Hematopoietic multipotent progenitor cell treated with erythropoietin and hydrocortisone succinate and interleukin-3 and kit ligand, for 17 days (in vitro differentiated cells): Measurements from ENCODE around the gene FAM229A.

Experiments used
- DNase-seq: peaks from one replicate; pipeline ENCODE4 v3.0.0-alpha.2; 2015; ENCODE audit warnings: low spot score

The FAM229A gene

DNA sequence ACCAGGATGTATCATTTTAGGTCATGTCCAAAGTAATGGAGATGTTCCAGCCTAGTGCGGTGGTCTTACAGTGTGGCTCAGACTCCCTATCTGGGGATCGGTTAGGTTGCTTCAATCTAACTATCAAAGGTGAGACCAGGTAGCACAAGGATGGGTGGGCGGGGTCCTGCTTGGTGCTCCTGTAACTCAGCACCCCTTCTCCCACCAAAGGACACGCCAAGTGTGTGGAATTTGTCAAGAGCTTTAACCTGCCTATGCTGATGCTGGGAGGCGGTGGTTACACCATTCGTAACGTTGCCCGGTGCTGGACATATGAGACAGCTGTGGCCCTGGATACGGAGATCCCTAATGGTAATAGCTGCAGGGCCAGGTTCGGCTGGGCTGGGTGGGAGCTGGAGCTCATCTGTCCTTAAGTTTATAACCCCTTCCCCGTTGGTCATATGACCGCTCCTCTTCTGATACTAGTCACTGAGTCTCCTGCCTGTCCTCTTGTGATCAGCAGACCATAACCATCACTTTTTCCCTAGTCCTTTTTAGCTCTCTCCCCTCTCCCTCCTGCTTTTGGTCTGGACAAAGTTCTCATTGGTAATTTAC is 31.6 kb downstream of the FAM229A start:
- DNase-seq, result no peak

- no peak for DNase-seq
Measured at GRCh38 chr1:32329931-32330466, 32.3 kb downstream of the FAM229A start.

GRCh38 chr1:32327204-32327603 is 35.1 kb downstream of the FAM229A start:
- no peak for DNase-seq

GRCh38 chr1:32321712-32322291 is 40.5 kb downstream of the FAM229A start:
- no peak for DNase-seq

- DNase-seq, result no peak
Measured at GRCh38 chr1:32318127-32318869, 44.0 kb downstream of the FAM229A start.

DNA sequence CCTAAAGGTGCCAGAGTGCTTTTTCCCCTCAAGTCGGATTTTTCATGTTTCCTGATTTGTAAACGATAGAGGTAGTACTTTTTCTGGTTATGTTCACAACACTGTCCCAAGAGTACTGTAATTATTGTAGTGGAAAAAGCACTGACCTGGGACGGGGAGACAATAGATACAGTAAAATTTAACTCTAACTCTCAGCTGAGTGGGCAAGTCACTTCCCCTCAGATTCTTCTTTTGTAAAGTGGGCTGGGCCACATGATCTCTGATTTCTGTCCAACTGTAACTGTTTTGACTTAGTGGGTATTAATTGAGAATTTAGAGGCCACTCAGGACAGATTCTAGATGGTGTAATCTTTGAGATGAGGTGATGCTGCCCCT is 45.4 kb downstream of the FAM229A start:
- no peak for DNase-seq

- DNase-seq, result peak; percentile 13
Measured at GRCh38 chr1:32311709-32312393, 50.4 kb downstream of the FAM229A start.
